ENCODE results near the gene TIFAB.

- TF ChIP-seq CTCF (IDR thresholded peaks at IDR 0.05), result peak; percentile 48 to 81 (median 55)
- no peak for TF ChIP-seq POLR2A (IDR thresholded peaks at IDR 0.05; ENCODE audit: low read depth)
Observed at GRCh38 chr5:135457424-135458071, 5.4 kb upstream of the TIFAB start.

All from esophagus muscularis mucosa (tissue), 3 donors.